MM.1S (cell line): ENCODE data around the gene YJEFN3.

Experiments used
- DNase-seq: peaks from one replicate; pipeline ENCODE4 v3.0.0-alpha.2; 2015
- H2AFZ ChIP-seq: fragments of 300-600 bp; sonication (generic); 2 replicates; pipeline ENCODE4 v1.6.0; 2016; ENCODE audit warnings: antibody characterized with exemption, low read length
- H3F3A ChIP-seq: fragments of 300-600 bp; sonication (generic); 2 replicates; pipeline ENCODE4 v1.6.1; 2016; ENCODE audit warnings: mild to moderate bottlenecking, antibody characterized with exemption, low read length, moderate library complexity, mixed read lengths; ENCODE audit not compliant: insufficient read depth
- H3K27ac ChIP-seq: fragments of 300-600 bp; sonication (generic); 2 replicates; pipeline ENCODE4 v1.5.1; 2016; ENCODE audit warnings: mild to moderate bottlenecking, low read length
- H3K27me3 ChIP-seq: fragments of 300-600 bp; sonication (generic); replicated peaks from 2 replicates; pipeline ENCODE4 v1.6.0; 2016; ENCODE audit warnings: low read length; ENCODE audit not compliant: insufficient read depth
- H3K36me3 ChIP-seq: fragments of 300-600 bp; sonication (generic); replicated peaks from 2 replicates; pipeline ENCODE4 v1.6.1; 2016; ENCODE audit warnings: mild to moderate bottlenecking, low read length, mixed read lengths; ENCODE audit not compliant: insufficient read depth
- H3K4me1 ChIP-seq: fragments of 300-600 bp; sonication (generic); 2 replicates; pipeline ENCODE4 v1.6.1; 2016; ENCODE audit warnings: low read length, mixed read lengths
- H3K4me2 ChIP-seq: fragments of 300-600 bp; sonication (generic); 2 replicates; pipeline ENCODE4 v1.6.0; 2016; ENCODE audit warnings: low read depth, low read length
- H3K4me3 ChIP-seq: fragments of 300-600 bp; sonication (generic); 2 replicates; pipeline ENCODE4 v1.5.1; 2016; ENCODE audit warnings: low read length, mixed read lengths
- H3K79me2 ChIP-seq: fragments of 300-600 bp; sonication (generic); 2 replicates; pipeline ENCODE4 v1.6.1; 2016; ENCODE audit warnings: mixed run types, low read length, mixed read lengths
- H3K9ac ChIP-seq: fragments of 300-600 bp; sonication (generic); 2 replicates; pipeline ENCODE4 v1.6.1; 2016; ENCODE audit warnings: low read length, mixed read lengths
- H3K9me2 ChIP-seq: fragments of 300-600 bp; sonication (generic); replicated peaks from 2 replicates; pipeline ENCODE4 v1.6.1; 2016; ENCODE audit warnings: mild to moderate bottlenecking, low read length, mixed read lengths; ENCODE audit not compliant: insufficient read depth
- H3K9me3 ChIP-seq: fragments of 300-600 bp; sonication (generic); replicated peaks from 2 replicates; pipeline ENCODE4 v1.6.1; 2016; ENCODE audit warnings: mild to moderate bottlenecking, low read length, mixed read lengths; ENCODE audit not compliant: insufficient read depth
- H4K20me1 ChIP-seq: fragments of 300-600 bp; sonication (generic); 2 replicates; pipeline ENCODE4 v1.6.1; 2016; ENCODE audit warnings: mild to moderate bottlenecking, low read length, moderate library complexity, mixed read lengths; ENCODE audit not compliant: insufficient read depth
- EZH2 ChIP-seq: fragments of 300-600 bp; sonication (generic); optimal IDR thresholded peaks from 2 replicates; pipeline ENCODE3; 2017; ENCODE audit warnings: low read depth, mild to moderate bottlenecking, antibody characterized with exemption, low read length, mixed read lengths
- EZH2phosphoT487 ChIP-seq: fragments of 300-600 bp; sonication (generic); IDR thresholded peaks from 2 replicates; pipeline ENCODE4 v1.6.1; 2018; ENCODE audit warnings: antibody characterized with exemption, low read length
- TF ChIP-seq, protein P1 (sequence below): fragments of 300-600 bp; sonication (generic); IDR thresholded peaks from 2 replicates; pipeline ENCODE4 v1.5.1; 2016; ENCODE audit warnings: antibody characterized with exemption, low read length, mixed read lengths

YJEFN3 gene

DNA sequence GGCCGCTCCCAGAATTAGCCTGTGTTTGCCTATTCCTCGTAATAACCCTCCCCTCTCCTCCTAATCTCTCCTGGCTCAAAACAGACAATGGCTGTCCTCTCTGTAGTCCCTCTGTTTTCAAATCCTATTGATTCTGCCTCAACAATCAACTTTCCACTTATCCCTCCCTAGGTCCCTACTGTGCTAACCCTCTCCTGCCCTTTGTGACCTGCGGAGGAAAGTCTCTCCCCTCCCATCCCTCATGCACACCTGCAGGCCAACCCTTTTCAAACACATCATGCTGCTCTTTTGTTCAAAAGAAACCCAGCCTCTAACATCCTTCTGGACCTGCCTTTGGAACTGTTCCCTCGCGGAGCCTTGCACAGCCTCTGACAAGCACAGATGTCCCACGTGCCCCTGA lies 46.7 kb downstream of the YJEFN3 start:
- Histone ChIP-seq H3K9me2 (no peaks in the 10 kb centered on the region), H3K9ac (no peak overlapping the region), H4K20me1 (no peaks in the 10 kb centered on the region), H3K36me3 (no peaks in the 10 kb centered on the region), H3K9me3 (no peaks in the 10 kb centered on the region), H3K4me2 (no peak overlapping the region), H3K79me2 (no peaks in the 10 kb centered on the region), H2AFZ (no peak overlapping the region), H3K4me1 (no peaks in the 10 kb centered on the region), H3K27me3 (peaks cover 6% of the 10 kb centered on the region), H3F3A (no peaks in the 10 kb centered on the region), H3K4me3 (no peak overlapping the region), H3K27ac (no peak overlapping the region)
- DNase-seq, result no peak
- TF ChIP-seq EZH2 (no peak), EZH2phosphoT487 (no peak)
- TF ChIP-seq, protein P1, sequence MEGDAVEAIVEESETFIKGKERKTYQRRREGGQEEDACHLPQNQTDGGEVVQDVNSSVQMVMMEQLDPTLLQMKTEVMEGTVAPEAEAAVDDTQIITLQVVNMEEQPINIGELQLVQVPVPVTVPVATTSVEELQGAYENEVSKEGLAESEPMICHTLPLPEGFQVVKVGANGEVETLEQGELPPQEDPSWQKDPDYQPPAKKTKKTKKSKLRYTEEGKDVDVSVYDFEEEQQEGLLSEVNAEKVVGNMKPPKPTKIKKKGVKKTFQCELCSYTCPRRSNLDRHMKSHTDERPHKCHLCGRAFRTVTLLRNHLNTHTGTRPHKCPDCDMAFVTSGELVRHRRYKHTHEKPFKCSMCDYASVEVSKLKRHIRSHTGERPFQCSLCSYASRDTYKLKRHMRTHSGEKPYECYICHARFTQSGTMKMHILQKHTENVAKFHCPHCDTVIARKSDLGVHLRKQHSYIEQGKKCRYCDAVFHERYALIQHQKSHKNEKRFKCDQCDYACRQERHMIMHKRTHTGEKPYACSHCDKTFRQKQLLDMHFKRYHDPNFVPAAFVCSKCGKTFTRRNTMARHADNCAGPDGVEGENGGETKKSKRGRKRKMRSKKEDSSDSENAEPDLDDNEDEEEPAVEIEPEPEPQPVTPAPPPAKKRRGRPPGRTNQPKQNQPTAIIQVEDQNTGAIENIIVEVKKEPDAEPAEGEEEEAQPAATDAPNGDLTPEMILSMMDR, result no peak

DNA sequence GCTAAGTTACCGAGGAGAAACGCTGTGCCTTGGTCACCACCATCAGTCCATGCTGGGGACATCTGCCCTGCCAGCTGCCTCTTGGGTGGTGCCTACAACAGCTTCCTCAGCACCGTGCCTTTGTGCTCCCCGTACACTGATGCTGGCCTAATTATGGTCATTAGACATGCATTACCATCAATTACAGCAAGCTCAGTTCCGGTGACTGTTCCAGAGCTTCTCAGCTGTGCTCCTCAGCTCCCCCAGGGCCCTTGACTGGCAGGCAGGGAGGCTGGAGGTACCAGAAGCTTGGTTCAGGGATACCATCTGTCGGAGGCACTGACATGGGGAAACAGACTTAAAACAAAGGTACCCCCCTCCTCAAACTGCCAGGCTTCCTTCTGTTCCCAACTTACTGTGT lies 49.5 kb downstream of the YJEFN3 start:
- Histone ChIP-seq H3K9ac (no peak overlapping the region), H3K27me3 (peaks cover 6% of the 10 kb centered on the region), H3K4me3 (no peak overlapping the region), H4K20me1 (no peaks in the 10 kb centered on the region), H3K9me3 (no peaks in the 10 kb centered on the region), H3K27ac (no peak overlapping the region), H2AFZ (no peak overlapping the region), H3K36me3 (no peaks in the 10 kb centered on the region), H3K79me2 (no peaks in the 10 kb centered on the region), H3K4me2 (no peak overlapping the region), H3F3A (no peaks in the 10 kb centered on the region), H3K9me2 (no peaks in the 10 kb centered on the region), H3K4me1 (no peaks in the 10 kb centered on the region)
- TF ChIP-seq, protein P1, result no peak
- no peak for TF ChIP-seq EZH2phosphoT487
- no peak for TF ChIP-seq EZH2
- DNase-seq, result no peak

DNA sequence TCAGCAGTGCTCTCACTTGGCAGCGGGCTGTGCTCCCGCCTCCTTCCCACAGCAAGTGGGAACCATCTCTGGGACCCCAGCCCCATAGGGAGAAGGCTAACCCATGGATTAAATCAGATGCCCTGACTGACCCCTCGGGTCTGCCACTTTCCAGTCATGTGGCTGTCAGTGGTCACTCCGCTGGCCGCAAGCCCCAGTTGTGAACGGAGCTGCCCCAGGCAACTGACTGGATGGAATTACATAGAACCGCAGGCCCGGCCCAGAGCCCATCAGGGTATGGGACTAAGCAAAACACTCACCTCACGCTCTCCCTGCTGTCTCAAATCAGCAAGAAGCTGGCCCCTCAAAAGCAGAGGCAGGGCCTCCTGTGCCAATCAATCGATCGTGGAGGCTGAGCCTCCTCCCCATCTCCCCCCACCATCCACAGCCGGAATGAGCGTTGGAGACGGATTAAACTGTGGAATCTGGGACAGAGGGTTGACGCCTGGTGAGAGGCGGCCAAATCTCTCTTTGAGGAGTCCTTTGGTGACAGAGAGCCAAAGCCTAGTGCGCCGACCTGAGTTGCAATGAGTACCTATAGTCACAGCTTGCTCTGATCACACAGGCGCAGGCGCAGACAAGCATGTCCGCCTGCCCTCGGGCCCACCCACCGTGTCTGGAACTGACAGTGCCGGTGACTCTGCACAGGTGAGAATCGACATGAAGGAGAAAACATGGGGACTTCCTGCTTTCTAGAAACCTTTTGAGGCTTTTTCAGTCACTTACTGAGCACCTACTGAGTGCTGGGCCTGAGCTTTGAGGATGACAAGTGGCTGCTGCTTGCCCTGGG lies 51.0 kb downstream of the YJEFN3 start:
- TF ChIP-seq EZH2 (no peak), EZH2phosphoT487 (no peak)
- TF ChIP-seq, protein P1, result no peak
- no peak overlapping the region for H2AFZ ChIP-seq
- H3K4me1 ChIP-seq, result no peaks in the 10 kb centered on the region
- no peak overlapping the region for H3K27ac ChIP-seq
- H3K79me2 ChIP-seq, result no peaks in the 10 kb centered on the region
- H4K20me1 ChIP-seq, result no peaks in the 10 kb centered on the region
- no peak overlapping the region for H3K9ac ChIP-seq
- H3K4me2 ChIP-seq, result no peak overlapping the region
- H3K4me3 ChIP-seq, result no peak overlapping the region
- H3K27me3 ChIP-seq, result peaks cover 6% of the 10 kb centered on the region
- no peaks in the 10 kb centered on the region for H3K9me3 ChIP-seq
- H3K36me3 ChIP-seq, result no peaks in the 10 kb centered on the region
- no peaks in the 10 kb centered on the region for H3F3A ChIP-seq
- H3K9me2 ChIP-seq, result no peaks in the 10 kb centered on the region
- DNase-seq, result no peak
